WERI-Rb-1 (cell line): Measurements from ENCODE around the gene CASZ1.
A peak's percentile ranks its signal among the peaks of the same experiment; 100 is the strongest.

Experiments used
- DNase-seq: peaks from one replicate; pipeline ENCODE4 v3.0.0-alpha.2; 2020
- H3K27ac ChIP-seq: fragments of 250-450 bp; sonication (Bioruptor Pico); 2 replicates; pipeline ENCODE4 v1.5.1; 2020; ENCODE audit warnings: mild to moderate bottlenecking, moderate library complexity
- H3K27me3 ChIP-seq: fragments of 250-450 bp; sonication (Bioruptor Pico); 2 replicates; pipeline ENCODE4 v1.5.1; 2021; ENCODE audit warnings: mild to moderate bottlenecking, low read depth, moderate library complexity; ENCODE audit not compliant: insufficient read depth, severe bottlenecking
- H3K36me3 ChIP-seq: fragments of 250-450 bp; sonication (Bioruptor Pico); 2 replicates; pipeline ENCODE4 v1.5.1; 2020; ENCODE audit warnings: mild to moderate bottlenecking, moderate library complexity
- H3K4me3 ChIP-seq: 2 replicates; pipeline ENCODE4 v1.5.1; 2011; ENCODE audit warnings: low read depth, mild to moderate bottlenecking, control low read depth, low read length
- H3K9me3 ChIP-seq: fragments of 250-450 bp; sonication (Bioruptor Pico); 2 replicates; pipeline ENCODE4 v1.5.1; 2021; ENCODE audit warnings: mild to moderate bottlenecking, moderate library complexity; ENCODE audit not compliant: severe bottlenecking
- CTCF ChIP-seq: IDR thresholded peaks from 2 replicates; pipeline ENCODE4 v1.5.1; 2011; ENCODE audit warnings: low read depth, mild to moderate bottlenecking, control low read depth, inconsistent platforms, low read length

Gene CASZ1

GRCh38 chr1:10738061-10739058 is 58.1 kb downstream of the CASZ1 start:
- DNase-seq, result no peak
- no peak for TF ChIP-seq CTCF

GRCh38 chr1:10737651-10738050 is 58.8 kb downstream of the CASZ1 start:
- Histone ChIP-seq H3K9me3 (no peaks in the 10 kb centered on the region), H3K4me3 (no peak overlapping the region), H3K27me3 (no peaks in the 10 kb centered on the region)

More at GRCh38 chr1:10738061-10739058, 58.1 kb downstream of the CASZ1 start:
- H3K27me3 ChIP-seq, result no peaks in the 10 kb centered on the region
- H3K9me3 ChIP-seq, result no peaks in the 10 kb centered on the region
- H3K27ac ChIP-seq, result no peak overlapping the region
- H3K4me3 ChIP-seq, result no peak overlapping the region
- H3K36me3 ChIP-seq, result no peaks in the 10 kb centered on the region; the same call in 1 of the 2 replicates

GRCh38 chr1:10736634-10737586 is 59.5 kb downstream of the CASZ1 start:
- H3K4me3 ChIP-seq, result no peak overlapping the region
- no peaks in the 10 kb centered on the region for H3K27me3 ChIP-seq
- DNase-seq, result no peak
- H3K36me3 ChIP-seq, result no peaks in the 10 kb centered on the region; the same call in 1 of the 2 replicates
- H3K9me3 ChIP-seq, result no peaks in the 10 kb centered on the region
- no peak for TF ChIP-seq CTCF
- no peak overlapping the region for H3K27ac ChIP-seq

More at GRCh38 chr1:10737651-10738050, 58.8 kb downstream of the CASZ1 start:
- Histone ChIP-seq H3K27ac (no peak overlapping the region), H3K36me3 (no peaks in the 10 kb centered on the region; the same call in 1 of the 2 replicates)
- no peak for TF ChIP-seq CTCF
- no peak for DNase-seq

- Histone ChIP-seq H3K9me3 (no peaks in the 10 kb centered on the region), H3K4me3 (no peak overlapping the region), H3K36me3 (no peaks in the 10 kb centered on the region; the same call in 1 of the 2 replicates), H3K27ac (peak overlapping the region; percentile 45), H3K27me3 (no peaks in the 10 kb centered on the region)
- DNase-seq, result peak; percentile 70
- TF ChIP-seq CTCF, result no peak
Measured at GRCh38 chr1:10735563-10736305, 60.7 kb downstream of the CASZ1 start.

- Histone ChIP-seq H3K27me3 (no peaks in the 10 kb centered on the region), H3K9me3 (no peaks in the 10 kb centered on the region)
- DNase-seq, result no peak
Measured at GRCh38 chr1:10734962-10735544, 61.4 kb downstream of the CASZ1 start.

More at GRCh38 chr1:10734962-10735544, 61.4 kb downstream of the CASZ1 start:
- no peak for TF ChIP-seq CTCF
- Histone ChIP-seq H3K4me3 (no peak overlapping the region), H3K27ac (peak overlapping the region; percentile 45), H3K36me3 (no peaks in the 10 kb centered on the region; the same call in none of the 2 replicates)
